K562 (cell line): ENCODE data around the gene CYP51A1.

Experiments
- FOXJ3 ChIP-seq: sonication (generic); formaldehyde crosslinking; IDR thresholded peaks from 2 replicates; pipeline ENCODE4 v1.4.0; 2020; ENCODE audit warnings: mild to moderate bottlenecking, missing genetic modification reagents
- HMG20A ChIP-seq: fragments of 450-650 bp; formaldehyde crosslinking; conservative IDR thresholded peaks from 2 replicates; pipeline ENCODE4 v1.4.0; 2020; ENCODE audit warnings: mild to moderate bottlenecking, mixed read lengths
- MCM7 ChIP-seq, 2 experiments: fragments of 450-650 bp; IDR thresholded peaks; 2 replicates each; pipeline ENCODE4 v1.6.1; 2016 to 2018
- RAD21 ChIP-seq, 2 experiments: fragments of 250-450 bp in 1 of 2; fragments of 450-650 bp in 1 of 2; sonication (Bioruptor Pico) in 1 of 2; formaldehyde crosslinking in 1 of 2; IDR thresholded peaks in 1 of 2; conservative IDR thresholded peaks in 1 of 2; 2 replicates each; pipeline versions ENCODE4 v1.4.0 to v1.8.0; 2020 to 2022; ENCODE audit warnings: mild to moderate bottlenecking in 2 of 2, moderate library complexity in 1 of 2
- SMARCB1 ChIP-seq: IDR thresholded peaks from 2 replicates; pipeline ENCODE4 v1.6.1; 2011; ENCODE audit warnings: improper control_type of control experiment, low read depth; ENCODE audit not compliant: insufficient read length
- SP1 ChIP-seq: sonication (generic); formaldehyde crosslinking; IDR thresholded peaks from 2 replicates; pipeline ENCODE4 v1.8.1; 2022; ENCODE audit warnings: mild to moderate bottlenecking, missing genetic modification reagents
- ZNF79 ChIP-seq: fragments of 250-450 bp; sonication (Bioruptor Pico); IDR thresholded peaks from 2 replicates; pipeline ENCODE4 v1.4.0; 2020; ENCODE audit warnings: low read depth, mild to moderate bottlenecking, moderate library complexity
- TF ChIP-seq, protein P1 (sequence below), 3 experiments: IDR thresholded peaks in 2 of 3; conservative IDR thresholded peaks in 1 of 3; 2 replicates each; pipeline ENCODE4 v1.5.1; 2011 to 2012; ENCODE audit warnings: low read length in 3 of 3, mild to moderate bottlenecking in 3 of 3, control low read depth in 2 of 3, improper control_type of control experiment in 1 of 3, inconsistent platforms in 1 of 3, low read depth in 1 of 3, mixed read lengths in 1 of 3, moderate library complexity in 1 of 3; ENCODE audit not compliant: insufficient read depth in 2 of 3
- TF ChIP-seq, protein P2 (sequence below): fragments of 200-800 bp; sonication (Bioruptor generic); IDR thresholded peaks from 2 replicates; pipeline ENCODE4 v1.6.1; 2016; ENCODE audit warnings: missing genetic modification characterization, missing compliant biosample characterization

DNA sequence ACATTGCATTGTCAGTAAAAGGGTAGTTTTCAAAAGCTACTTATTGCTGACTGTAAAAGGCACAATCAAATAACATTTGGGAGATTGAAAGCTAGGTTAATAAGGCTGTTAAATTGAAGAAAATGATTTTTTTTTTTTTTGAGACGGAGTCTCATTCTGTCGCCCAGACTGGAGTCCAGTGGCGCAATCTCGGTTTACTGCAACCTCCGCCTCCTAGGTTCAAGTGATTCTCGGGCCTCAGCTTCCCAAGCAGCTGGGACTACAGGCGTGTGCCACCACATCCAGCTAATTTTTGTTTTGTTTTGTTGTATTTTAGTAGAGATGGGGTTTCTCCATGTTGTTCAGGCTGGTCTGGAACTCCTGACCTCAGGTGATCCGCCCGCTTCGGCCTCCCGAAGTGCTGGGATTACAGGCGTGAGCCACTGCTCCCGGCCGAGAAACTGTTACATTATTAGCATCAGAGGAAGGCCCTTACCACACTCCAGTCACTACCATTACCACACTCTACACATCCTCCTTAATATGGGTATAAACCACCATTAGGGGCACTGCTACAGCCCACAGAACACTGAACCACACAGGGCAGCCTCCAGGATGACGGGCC, 1.0 kb downstream of the CYP51A1 start:
- TF ChIP-seq SP1 (no peak), RAD21 (CRISPR knock-in tag; conservative IDR thresholded peaks at IDR 0.05 in 1 of 2, IDR thresholded peaks at IDR 0.05 in 1 of 2) (no peak), SMARCB1 (no peak), FOXJ3 (CRISPR knock-in tag) (no peak), ZNF79 (CRISPR knock-in tag) (no peak), HMG20A (CRISPR knock-in tag) (no peak), MCM7 (IDR thresholded peaks at IDR 0.05) (no peak)
- TF ChIP-seq, protein P1, sequence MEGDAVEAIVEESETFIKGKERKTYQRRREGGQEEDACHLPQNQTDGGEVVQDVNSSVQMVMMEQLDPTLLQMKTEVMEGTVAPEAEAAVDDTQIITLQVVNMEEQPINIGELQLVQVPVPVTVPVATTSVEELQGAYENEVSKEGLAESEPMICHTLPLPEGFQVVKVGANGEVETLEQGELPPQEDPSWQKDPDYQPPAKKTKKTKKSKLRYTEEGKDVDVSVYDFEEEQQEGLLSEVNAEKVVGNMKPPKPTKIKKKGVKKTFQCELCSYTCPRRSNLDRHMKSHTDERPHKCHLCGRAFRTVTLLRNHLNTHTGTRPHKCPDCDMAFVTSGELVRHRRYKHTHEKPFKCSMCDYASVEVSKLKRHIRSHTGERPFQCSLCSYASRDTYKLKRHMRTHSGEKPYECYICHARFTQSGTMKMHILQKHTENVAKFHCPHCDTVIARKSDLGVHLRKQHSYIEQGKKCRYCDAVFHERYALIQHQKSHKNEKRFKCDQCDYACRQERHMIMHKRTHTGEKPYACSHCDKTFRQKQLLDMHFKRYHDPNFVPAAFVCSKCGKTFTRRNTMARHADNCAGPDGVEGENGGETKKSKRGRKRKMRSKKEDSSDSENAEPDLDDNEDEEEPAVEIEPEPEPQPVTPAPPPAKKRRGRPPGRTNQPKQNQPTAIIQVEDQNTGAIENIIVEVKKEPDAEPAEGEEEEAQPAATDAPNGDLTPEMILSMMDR (IDR thresholded peaks at IDR 0.05 in 2 of 3, conservative IDR thresholded peaks at IDR 0.05 in 1 of 3; ENCODE audit: insufficient read depth in 2 of 3, low read depth in 1 of 3, low read length in 3 of 3): no peak
- TF ChIP-seq, protein P2, sequence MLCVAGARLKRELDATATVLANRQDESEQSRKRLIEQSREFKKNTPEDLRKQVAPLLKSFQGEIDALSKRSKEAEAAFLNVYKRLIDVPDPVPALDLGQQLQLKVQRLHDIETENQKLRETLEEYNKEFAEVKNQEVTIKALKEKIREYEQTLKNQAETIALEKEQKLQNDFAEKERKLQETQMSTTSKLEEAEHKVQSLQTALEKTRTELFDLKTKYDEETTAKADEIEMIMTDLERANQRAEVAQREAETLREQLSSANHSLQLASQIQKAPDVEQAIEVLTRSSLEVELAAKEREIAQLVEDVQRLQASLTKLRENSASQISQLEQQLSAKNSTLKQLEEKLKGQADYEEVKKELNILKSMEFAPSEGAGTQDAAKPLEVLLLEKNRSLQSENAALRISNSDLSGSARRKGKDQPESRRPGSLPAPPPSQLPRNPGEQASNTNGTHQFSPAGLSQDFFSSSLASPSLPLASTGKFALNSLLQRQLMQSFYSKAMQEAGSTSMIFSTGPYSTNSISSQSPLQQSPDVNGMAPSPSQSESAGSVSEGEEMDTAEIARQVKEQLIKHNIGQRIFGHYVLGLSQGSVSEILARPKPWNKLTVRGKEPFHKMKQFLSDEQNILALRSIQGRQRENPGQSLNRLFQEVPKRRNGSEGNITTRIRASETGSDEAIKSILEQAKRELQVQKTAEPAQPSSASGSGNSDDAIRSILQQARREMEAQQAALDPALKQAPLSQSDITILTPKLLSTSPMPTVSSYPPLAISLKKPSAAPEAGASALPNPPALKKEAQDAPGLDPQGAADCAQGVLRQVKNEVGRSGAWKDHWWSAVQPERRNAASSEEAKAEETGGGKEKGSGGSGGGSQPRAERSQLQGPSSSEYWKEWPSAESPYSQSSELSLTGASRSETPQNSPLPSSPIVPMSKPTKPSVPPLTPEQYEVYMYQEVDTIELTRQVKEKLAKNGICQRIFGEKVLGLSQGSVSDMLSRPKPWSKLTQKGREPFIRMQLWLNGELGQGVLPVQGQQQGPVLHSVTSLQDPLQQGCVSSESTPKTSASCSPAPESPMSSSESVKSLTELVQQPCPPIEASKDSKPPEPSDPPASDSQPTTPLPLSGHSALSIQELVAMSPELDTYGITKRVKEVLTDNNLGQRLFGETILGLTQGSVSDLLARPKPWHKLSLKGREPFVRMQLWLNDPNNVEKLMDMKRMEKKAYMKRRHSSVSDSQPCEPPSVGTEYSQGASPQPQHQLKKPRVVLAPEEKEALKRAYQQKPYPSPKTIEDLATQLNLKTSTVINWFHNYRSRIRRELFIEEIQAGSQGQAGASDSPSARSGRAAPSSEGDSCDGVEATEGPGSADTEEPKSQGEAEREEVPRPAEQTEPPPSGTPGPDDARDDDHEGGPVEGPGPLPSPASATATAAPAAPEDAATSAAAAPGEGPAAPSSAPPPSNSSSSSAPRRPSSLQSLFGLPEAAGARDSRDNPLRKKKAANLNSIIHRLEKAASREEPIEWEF (CRISPR knock-in tag): no peak
